Esophagus muscularis mucosa (tissue), 4 donors: ENCODE data around the gene SOX9.

Source experiments
- CTCF ChIP-seq, 3 experiments: fragments of 200-600 bp in 2 of 3; fragments of 450-650 bp in 1 of 3; sonication (generic) in 2 of 3; IDR thresholded peaks; one replicate each; pipeline ENCODE4 v1.5.1; 2017 to 2019; ENCODE audit warnings: antibody characterized with exemption in 3 of 3, mild to moderate bottlenecking in 2 of 3, moderate library complexity in 1 of 3
- EP300 ChIP-seq: sonication (generic); formaldehyde crosslinking; IDR thresholded peaks from one replicate; pipeline ENCODE4 v1.6.1; 2017; ENCODE audit warnings: antibody characterized with exemption
- POLR2A ChIP-seq: fragments of 450-650 bp; IDR thresholded peaks from one replicate; pipeline ENCODE4 v1.6.1; 2017; ENCODE audit warnings: antibody characterized with exemption, moderate library complexity, mild to moderate bottlenecking, low read depth
- POLR2AphosphoS5 ChIP-seq, 2 donors: sonication (generic); formaldehyde crosslinking; IDR thresholded peaks; one replicate each; pipeline ENCODE4 v1.6.1; 2017; ENCODE audit warnings: antibody characterized with exemption in 2 of 2

- TF ChIP-seq CTCF (IDR thresholded peaks at IDR 0.05) (no peak), POLR2AphosphoS5 (IDR thresholded peaks at IDR 0.05) (no peak), POLR2A (no peak), EP300 (no peak)
Observed at GRCh38 chr17:72087876-72088275, 32.9 kb upstream of the SOX9 start.
